Posterior cingulate gyrus (tissue), 11 donors: ENCODE data around the gene LRRC8C.

Experiments
- DNase-seq, 10 donors: peaks; one replicate each; pipeline versions ENCODE4 v3.0.0 to v3.0.0-alpha.2; 2020 to 2021; ENCODE audit warnings: mixed read lengths in 3 of 10
- intact Hi-C: fragments of 100-400 bp; cut with DNase I; formaldehyde crosslinking; loops from one replicate; pipeline ENCODE4 v1.15.1; 2023

Gene LRRC8C

DNA sequence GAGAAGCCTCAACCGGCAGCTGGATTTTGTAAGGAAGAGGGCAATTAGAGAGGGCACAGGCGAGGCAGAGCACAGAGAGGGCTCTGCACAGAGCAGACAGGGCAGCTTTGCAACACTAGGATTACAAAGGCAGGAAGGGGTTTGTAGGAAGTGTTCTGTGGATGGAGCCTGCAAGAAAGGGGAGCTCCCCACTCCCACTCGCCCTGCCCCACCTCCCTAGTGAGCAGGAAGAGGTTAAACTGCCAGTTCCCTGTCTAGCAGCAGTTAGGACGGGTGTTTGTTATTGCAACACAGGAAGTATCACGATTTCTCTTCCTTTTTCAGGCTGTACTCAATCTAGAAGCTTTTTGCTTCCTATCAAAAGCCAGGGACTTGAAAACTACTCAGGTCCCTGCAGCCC lies 124.6 kb downstream of the LRRC8C start:
- intact Hi-C loops: no loop called here
- DNase-seq: peak in 2 of 10 donors; percentile 11 to 73

DNA sequence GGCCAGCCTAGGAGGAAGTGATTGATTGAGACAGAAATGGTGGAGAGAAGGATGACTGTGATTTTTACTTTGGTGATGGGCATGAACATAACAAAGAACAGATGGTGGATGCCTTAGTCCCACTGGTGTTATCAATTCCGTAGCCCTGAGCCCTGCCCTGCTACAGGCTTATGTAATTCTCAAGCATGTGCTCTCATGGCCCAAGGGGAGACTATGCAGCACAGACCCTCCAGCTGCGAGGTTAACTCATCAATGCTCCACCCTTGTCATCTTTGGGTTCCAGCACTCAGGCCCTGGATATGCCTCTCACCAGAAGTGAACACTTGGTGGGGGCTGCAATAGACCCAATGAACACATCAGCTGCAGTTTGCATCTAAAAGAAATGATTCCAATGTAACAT lies 125.2 kb downstream of the LRRC8C start:
- intact Hi-C loops: no loop called here
- DNase-seq: peak in 1 of 10 donors; percentile 12

DNA sequence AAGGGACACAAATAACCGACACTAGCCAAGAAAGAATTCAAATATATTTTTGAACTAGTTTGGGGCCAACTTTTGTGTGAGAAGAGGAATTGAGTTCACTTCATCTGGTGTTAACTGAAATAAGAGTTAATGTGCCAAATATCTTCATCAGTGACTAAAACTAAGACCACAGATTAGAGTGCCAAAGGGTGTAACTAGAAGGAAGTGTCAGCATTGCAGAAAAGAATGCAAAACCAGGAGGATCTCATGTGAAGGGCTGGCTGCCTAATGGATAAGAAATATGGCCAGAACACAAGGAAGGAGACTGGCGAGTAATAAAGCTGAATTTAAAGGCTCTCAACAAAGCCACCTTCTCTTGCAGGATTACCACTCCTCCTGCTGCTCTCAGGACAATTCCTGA lies 126.1 kb downstream of the LRRC8C start:
- intact Hi-C loops: no loop called here
- DNase-seq: no peak

DNA sequence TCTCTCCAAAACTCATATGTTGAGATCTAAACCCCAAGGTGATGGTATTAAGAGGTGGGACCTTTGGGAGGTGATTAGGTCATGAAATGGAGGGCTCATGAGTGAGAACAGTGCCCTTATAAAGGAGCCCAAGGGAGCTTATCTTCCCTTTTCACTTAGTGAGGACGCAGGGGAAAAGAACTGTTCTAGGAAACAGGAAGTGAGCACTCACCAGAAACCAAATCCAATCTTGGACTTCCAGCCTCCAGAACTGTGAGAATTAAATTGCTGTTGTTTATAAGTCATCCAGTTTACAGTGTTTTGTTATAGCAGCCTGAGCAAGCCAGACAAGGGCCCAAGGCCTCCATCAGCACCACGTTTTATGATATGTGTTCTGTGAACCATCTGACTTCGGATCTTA lies 127.6 kb downstream of the LRRC8C start:
- peak in 1 of 10 donors; percentile 14 for DNase-seq
- intact Hi-C loops: loop anchor here (5.0 kb wide), 1 partner anchor 238 kb away; the partner anchor contains the start of gene LRRC8B

DNA sequence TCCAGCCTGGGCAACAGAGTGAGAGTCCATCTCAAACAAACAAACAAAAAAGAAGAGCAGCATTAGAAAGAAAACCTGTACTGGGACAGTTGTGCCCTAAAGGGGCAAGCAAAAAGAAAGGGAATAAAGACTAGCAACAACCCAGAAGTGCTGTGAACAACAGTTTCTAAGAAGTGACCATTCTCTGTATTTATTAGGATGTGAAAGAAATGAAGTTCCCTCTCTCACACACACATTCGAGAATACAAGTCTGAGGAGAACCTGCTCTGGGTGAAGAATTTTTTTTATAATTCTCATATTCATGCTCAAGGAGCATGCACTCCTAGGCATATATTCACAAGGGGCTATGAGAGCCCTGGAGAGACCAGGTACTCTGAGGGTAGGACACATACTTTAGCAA lies 128.4 kb downstream of the LRRC8C start:
- intact Hi-C loops: loop anchor here (5.0 kb wide), 1 partner anchor 239 kb away; the partner anchor contains the start of gene LRRC8B
- DNase-seq: no peak

DNA sequence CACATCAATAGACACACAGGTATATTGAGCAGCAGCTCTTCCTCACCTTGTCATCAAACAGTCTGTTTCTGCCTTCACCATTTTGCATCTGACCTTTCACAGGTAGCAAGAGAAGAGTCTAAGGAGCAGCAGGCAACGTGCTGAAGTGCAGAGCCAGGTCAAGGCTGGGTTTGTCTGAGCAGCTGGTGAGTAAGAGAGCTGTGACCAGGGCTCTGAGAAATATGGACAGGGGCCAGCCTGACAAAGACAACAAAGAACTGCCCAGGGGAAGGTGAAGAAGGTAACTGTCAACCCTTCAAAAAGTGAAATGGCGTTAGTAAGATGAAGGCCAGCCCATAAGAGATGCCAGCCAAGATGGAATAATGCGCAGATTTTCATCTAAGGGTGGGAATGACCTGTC lies 129.0 kb downstream of the LRRC8C start:
- no peak for DNase-seq
- intact Hi-C loops: loop anchor here (5.0 kb wide), 1 partner anchor 240 kb away; the partner anchor contains the start of gene LRRC8B

DNA sequence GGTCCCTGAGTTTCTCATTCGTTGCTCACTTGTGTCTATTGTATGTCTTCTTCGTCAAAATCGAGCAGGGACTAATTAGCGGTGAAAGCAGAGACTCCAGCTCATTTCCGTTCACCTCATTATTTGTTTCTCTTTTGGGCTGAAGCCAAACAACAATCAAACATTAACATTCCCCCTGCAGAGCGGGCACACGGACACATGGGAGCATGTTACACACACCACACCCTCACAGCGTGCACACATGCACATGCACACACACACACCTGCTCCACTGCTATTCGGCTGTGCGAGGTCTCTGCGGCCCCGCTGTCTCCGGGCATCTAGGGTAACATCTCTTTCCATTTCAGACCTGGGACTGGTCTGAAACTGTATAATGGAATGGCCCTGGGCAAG lies 129.5 kb downstream of the LRRC8C start:
- DNase-seq: no peak
- intact Hi-C loops: loop anchor here (5.0 kb wide), 1 partner anchor 240 kb away; the partner anchor contains the start of gene LRRC8B

DNA sequence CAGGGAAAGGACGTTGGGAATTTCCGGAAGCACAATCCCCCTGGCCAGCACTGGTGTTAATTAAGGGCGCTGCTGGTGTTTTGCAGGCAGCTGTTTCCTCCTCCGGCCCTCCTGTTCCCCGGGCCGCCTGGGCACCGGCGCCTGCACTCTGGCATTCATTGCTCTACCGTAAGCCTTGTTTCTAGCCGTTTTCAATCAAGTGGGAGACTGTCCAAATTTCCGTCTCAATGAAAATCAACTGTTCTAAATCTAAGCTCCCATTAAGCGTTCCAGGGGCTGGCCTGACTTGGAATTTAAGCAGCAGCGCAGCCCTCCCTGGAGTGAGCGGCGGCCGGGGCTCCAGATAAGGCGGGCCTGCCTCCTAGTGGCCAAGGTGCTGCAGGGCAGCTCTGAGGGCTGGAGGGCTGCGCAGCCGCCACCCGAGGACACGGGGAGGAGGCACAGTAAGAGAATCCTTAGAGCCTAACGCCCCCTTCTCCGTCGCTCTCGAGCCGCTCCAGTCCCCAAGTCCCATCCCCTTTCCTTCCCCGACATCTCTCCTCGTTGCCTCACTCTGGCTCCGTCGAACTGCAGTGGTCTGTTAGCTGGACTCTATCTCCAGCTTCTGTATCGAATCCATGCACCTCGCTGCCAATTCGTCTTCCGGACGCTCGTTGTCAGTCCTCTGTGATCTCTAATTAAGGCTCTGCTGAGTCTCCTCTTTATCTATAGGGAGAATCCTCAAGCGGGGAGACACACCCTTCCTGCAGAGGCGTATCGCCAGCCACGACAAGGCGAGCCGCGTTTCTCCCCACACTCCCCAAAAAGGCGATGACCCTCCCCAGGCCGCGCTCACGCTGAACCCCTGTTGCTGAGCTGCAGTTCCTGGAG lies 130.1 kb downstream of the LRRC8C start:
- intact Hi-C loops: loop anchor here (1.0 to 5.0 kb wide), 3 partner anchors 131 to 280 kb away; partner anchors contain the start of gene LRRC8B
- peak; percentile 82 to 98 (median 88) for DNase-seq

DNA sequence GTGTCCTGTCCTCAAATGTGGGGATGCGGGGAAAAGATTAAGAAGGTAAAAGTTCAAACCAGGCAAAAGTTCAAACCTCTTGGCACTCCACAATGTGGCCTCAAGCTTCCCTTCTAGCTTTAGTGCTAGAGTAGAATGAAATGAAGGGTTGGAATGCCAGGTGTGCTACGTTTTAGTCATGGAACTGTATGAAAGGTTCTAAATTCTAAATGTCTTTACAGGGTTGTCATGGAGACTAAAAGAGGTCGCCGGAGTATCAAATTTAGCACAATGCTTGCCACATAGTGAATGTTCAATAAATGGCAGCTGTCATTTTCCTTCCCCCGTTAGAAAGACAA lies 130.7 kb downstream of the LRRC8C start:
- DNase-seq: no peak
- intact Hi-C loops: loop anchor here (1.0 to 5.0 kb wide), 3 partner anchors 131 to 280 kb away; partner anchors contain the start of gene LRRC8B

DNA sequence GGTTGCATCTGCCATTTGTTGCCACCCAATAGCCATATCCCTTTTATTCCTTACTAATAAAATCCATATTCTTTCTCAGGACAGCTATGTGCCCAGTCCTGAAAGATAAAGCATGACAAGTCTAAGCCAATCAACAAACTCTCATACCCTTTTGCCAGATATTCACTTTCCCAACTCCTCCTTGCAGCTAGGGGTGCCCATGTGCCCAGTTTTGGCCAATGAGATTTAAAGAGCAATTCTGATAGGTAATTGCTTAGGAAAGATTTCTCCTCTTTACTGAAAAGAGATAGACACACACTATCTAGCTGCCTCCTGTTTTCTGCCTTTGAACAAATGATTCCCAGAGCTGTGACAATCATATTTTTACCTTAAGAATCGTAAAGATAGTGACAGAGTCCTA lies 132.9 kb downstream of the LRRC8C start:
- intact Hi-C loops: no loop called here

DNA sequence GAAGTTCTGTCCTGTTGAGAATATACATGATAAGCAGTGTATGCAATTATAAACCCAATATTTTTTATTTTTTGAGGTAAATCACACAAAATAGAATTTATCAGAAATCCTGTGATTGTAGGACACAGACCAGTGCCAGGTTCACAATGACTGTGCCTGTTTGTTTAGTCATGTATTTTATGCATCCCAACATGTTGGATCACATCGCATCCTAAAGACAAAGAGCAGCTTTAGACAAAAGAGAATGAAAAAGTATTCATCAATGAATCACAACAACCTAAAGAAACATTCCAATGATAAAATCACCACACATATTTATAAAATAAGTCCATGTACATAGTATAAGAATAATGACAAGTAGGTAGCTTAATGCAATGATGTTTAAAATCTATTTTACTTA lies 134.7 kb downstream of the LRRC8C start:
- DNase-seq: no peak
- intact Hi-C loops: no loop called here

More for the DNA sequence above, 132.9 kb downstream of the LRRC8C start:
- no peak for DNase-seq
